Nephron progenitor cell (in vitro differentiated cells): ENCODE measurements around the gene GRK7.

Source experiments
- DNase-seq: peaks from one replicate; pipeline ENCODE4 v3.0.0; 2021
- H3K27ac Mint-ChIP-seq: 2 replicates; pipeline ENCODE4 v1.8.0; 2021; ENCODE audit warnings: mild to moderate bottlenecking, moderate library complexity, mixed read lengths
- H3K27me3 Mint-ChIP-seq: 2 replicates; pipeline ENCODE4 v1.8.0; 2021; ENCODE audit warnings: mild to moderate bottlenecking, low read depth, mixed read lengths; ENCODE audit not compliant: poor library complexity
- H3K36me3 Mint-ChIP-seq: 2 replicates; pipeline ENCODE4 v1.8.0; 2021; ENCODE audit warnings: low read depth, mixed read lengths
- H3K4me1 Mint-ChIP-seq: 2 replicates; pipeline ENCODE4 v1.8.0; 2021; ENCODE audit warnings: mixed read lengths
- H3K4me3 Mint-ChIP-seq: 2 replicates; pipeline ENCODE4 v1.8.0; 2021; ENCODE audit warnings: mild to moderate bottlenecking, moderate library complexity, mixed read lengths
- H3K9me3 Mint-ChIP-seq: 2 replicates; pipeline ENCODE4 v1.8.0; 2021; ENCODE audit warnings: mild to moderate bottlenecking, moderate library complexity, mixed read lengths
- TF ChIP-seq, protein P1 (sequence below): fragments of 200-600 bp; sonication (generic); IDR thresholded peaks from 2 replicates; pipeline ENCODE4 v1.5.0; 2021; ENCODE audit warnings: antibody characterized with exemption

The GRK7 gene, protein sequence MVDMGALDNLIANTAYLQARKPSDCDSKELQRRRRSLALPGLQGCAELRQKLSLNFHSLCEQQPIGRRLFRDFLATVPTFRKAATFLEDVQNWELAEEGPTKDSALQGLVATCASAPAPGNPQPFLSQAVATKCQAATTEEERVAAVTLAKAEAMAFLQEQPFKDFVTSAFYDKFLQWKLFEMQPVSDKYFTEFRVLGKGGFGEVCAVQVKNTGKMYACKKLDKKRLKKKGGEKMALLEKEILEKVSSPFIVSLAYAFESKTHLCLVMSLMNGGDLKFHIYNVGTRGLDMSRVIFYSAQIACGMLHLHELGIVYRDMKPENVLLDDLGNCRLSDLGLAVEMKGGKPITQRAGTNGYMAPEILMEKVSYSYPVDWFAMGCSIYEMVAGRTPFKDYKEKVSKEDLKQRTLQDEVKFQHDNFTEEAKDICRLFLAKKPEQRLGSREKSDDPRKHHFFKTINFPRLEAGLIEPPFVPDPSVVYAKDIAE (N-terminal part only)

DNA sequence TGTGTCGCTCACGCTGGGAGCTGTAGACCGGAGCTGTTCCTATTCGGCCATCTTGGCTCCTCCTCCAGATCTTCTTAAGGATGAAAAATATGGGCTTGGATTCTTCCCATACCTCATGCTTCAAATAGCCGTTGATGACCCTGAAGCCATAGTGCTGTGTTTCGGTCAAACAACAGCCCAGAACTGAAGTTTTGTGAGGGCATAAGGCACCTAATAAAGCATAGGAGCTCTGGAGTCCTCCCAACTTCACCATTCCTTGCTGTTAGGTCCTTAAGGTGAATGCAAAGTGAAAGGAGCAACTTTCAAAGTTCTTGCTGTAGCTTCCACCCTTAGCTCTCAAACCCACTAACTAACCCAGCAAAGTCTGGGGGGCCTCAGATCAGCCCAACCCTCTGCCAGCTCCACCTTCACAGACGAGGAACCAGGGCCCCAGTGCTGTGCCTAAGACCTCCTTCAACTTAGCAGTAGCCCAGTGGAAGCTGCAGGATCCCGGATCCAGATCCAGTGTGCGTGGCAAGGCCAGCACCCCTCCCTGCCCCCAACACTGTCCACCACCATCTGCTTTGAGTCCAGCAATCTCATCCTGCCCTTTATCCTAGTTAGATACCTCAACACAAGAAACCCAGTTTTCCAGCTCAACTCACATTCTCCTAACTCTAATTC, at the start of gene GRK7:
GRK7 (plus strand) TSS at position 321 of the 663 bp plus-strand sequence. CDS start 14,877 bp downstream, outside the sequence.
- Mint-ChIP-seq H3K4me1 (peaks cover 5% of the 10 kb centered on the region), H3K9me3 (peaks cover 3% of the 10 kb centered on the region), H3K36me3 (peaks cover 9% of the 10 kb centered on the region), H3K27me3 (peaks cover 3% of the 10 kb centered on the region), H3K27ac (no peak within 1 kb of the TSS), H3K4me3 (no peak within 1 kb of the TSS)
- TF ChIP-seq, protein P1, sequence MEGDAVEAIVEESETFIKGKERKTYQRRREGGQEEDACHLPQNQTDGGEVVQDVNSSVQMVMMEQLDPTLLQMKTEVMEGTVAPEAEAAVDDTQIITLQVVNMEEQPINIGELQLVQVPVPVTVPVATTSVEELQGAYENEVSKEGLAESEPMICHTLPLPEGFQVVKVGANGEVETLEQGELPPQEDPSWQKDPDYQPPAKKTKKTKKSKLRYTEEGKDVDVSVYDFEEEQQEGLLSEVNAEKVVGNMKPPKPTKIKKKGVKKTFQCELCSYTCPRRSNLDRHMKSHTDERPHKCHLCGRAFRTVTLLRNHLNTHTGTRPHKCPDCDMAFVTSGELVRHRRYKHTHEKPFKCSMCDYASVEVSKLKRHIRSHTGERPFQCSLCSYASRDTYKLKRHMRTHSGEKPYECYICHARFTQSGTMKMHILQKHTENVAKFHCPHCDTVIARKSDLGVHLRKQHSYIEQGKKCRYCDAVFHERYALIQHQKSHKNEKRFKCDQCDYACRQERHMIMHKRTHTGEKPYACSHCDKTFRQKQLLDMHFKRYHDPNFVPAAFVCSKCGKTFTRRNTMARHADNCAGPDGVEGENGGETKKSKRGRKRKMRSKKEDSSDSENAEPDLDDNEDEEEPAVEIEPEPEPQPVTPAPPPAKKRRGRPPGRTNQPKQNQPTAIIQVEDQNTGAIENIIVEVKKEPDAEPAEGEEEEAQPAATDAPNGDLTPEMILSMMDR = no peak
- DNase-seq = no peak

DNA sequence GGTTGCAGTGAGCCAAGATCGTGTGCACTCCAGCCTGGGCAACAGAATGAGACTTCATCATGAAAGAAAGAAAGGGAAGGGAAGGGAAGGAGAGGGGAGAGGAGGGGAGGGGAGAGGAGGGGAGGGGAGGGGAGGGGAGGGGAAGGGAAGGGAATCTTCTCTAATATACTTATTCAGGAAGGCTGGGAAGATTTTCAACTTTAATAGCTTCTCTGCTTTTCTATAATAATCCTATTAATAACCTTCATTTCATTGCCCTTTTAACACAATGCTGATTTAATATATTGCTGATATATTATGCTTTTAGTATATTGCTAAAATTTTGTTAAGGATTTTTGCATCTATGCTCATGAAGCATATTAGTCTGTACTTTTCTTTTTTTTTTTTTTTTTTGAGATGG, 48.5 kb upstream of the GRK7 start:
- H3K4me3 Mint-ChIP-seq = no peak overlapping the region
- H3K36me3 Mint-ChIP-seq = no peaks in the 10 kb centered on the region
- TF ChIP-seq, protein P1 = no peak
- H3K9me3 Mint-ChIP-seq = peaks cover 38% of the 10 kb centered on the region
- H3K4me1 Mint-ChIP-seq = no peaks in the 10 kb centered on the region
- no peak for DNase-seq
- peaks cover 4% of the 10 kb centered on the region for H3K27me3 Mint-ChIP-seq
- no peak overlapping the region for H3K27ac Mint-ChIP-seq

DNA sequence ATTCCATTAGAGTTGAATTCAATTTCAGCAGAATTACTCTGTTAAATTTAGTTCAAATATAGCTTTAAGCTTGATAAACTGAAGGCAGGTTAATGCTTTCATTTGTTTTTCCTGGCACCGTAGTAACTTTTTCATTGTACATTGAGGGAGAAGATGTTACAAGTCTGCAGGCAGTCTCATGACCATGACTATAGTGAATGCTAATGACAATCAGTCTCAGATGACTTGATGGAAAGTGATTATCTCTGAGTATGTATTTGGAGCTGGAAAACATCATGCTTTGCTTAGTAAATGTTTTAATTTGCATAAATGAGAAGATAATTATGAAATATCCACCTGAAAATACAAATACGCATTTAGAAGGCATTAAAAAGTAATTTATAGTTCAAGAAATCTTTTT, 41.1 kb upstream of the GRK7 start:
- TF ChIP-seq, protein P1 = no peak
- H3K36me3 Mint-ChIP-seq = no peaks in the 10 kb centered on the region

DNA sequence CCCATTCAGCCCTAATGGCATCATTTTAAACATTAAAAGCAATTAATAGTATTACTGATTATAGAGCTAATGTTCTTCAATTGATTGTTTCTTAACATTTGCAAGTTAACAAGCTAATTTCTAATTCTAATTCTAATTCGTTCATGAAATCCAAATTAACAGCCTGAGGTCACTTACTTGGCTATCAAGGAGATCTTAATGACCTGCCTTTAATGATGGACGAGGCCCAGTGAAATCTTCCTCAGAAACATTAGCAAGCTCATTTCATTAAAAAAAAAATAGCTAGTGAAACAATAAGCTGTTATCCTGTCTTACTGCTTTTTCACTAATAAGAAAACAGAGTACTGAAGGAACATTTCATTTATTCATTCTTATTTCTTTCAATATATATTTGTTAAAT, 40.6 kb upstream of the GRK7 start:
- no peak for DNase-seq
- Mint-ChIP-seq H3K27me3 (peaks cover 9% of the 10 kb centered on the region), H3K36me3 (no peaks in the 10 kb centered on the region), H3K4me3 (no peak overlapping the region), H3K4me1 (no peaks in the 10 kb centered on the region), H3K27ac (no peak overlapping the region), H3K9me3 (peaks cover 8% of the 10 kb centered on the region)
- TF ChIP-seq, protein P1 = no peak

More for the DNA sequence above, 41.1 kb upstream of the GRK7 start:
- Mint-ChIP-seq H3K9me3 (peaks cover 12% of the 10 kb centered on the region), H3K4me3 (no peak overlapping the region), H3K27ac (no peak overlapping the region), H3K4me1 (no peaks in the 10 kb centered on the region), H3K27me3 (peaks cover 9% of the 10 kb centered on the region)
- DNase-seq = no peak

DNA sequence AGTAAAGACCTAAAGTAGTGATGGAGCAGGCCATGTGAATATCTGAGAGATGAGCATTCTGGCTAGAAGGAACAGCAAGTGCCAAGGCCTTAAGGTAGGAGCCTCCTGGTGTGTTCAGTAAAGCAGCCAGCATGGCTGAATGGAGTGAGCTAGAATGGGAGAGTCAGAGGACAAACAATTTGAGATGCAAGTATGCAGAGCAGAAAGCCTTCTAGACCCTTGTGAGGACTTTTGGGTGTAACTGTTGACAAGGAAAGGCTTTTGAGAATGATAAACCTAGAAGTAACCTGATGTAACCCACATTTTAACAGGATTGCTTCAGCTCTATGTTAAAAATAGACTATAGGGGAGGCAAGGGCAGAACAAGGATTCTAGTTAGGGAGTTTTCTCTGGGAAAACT, 40.0 kb upstream of the GRK7 start:
- no peak for DNase-seq
- Mint-ChIP-seq H3K27ac (no peak overlapping the region), H3K27me3 (peaks cover 7% of the 10 kb centered on the region), H3K4me1 (peaks cover 5% of the 10 kb centered on the region), H3K4me3 (no peak overlapping the region), H3K36me3 (no peaks in the 10 kb centered on the region), H3K9me3 (peaks cover 5% of the 10 kb centered on the region)
- TF ChIP-seq, protein P1 = no peak
